SIG-M5 (cell line): ENCODE measurements around the gene IL6ST.

Experiments used
- DNase-seq: peaks from one replicate; lab custom pipeline; 2025; lab: John Stamatoyannopoulos, UW

IL6ST gene

GRCh38 chr5:55896238-55896637 is 98.5 kb downstream of the IL6ST start:
- no peak for DNase-seq

- no peak for DNase-seq
Observed at GRCh38 chr5:55895346-55895745, 99.4 kb downstream of the IL6ST start.

GRCh38 chr5:55894135-55894534 is 100.6 kb downstream of the IL6ST start:
- no peak for DNase-seq

GRCh38 chr5:55892479-55892878 is 102.3 kb downstream of the IL6ST start:
- DNase-seq, result no peak

- no peak for DNase-seq
Observed at GRCh38 chr5:55888205-55888604, 106.6 kb downstream of the IL6ST start.

- no peak for DNase-seq
Observed at GRCh38 chr5:55885359-55885758, 109.4 kb downstream of the IL6ST start.
